ENCODE results near the gene STAT5A.

The STAT5A gene

DNA sequence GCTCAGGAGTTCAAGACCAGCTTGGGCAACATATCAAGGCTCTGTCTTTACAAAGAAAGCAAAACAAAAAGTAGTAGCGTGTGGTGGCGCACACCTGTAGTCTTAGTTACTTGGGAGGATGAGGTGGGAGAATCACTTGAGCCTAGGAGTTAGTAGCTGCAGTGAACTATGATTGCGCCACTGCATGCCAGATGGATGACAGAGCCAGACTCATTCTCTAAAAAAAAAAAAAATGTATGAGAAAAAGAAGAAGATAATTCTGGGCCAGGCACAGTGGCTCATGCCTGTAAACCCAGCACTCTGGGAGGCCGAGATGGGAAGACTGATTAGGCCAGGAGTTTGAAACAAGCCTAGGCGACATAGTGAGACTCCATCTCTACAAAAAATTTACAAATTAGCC, 40.6 kb upstream of the STAT5A start:
- H3K4me3 ChIP-seq (ENCODE audit: low read depth, low read length) = no peak overlapping the region
- no peak for DNase-seq (ENCODE audit: low read depth)
- TF ChIP-seq, protein P1, sequence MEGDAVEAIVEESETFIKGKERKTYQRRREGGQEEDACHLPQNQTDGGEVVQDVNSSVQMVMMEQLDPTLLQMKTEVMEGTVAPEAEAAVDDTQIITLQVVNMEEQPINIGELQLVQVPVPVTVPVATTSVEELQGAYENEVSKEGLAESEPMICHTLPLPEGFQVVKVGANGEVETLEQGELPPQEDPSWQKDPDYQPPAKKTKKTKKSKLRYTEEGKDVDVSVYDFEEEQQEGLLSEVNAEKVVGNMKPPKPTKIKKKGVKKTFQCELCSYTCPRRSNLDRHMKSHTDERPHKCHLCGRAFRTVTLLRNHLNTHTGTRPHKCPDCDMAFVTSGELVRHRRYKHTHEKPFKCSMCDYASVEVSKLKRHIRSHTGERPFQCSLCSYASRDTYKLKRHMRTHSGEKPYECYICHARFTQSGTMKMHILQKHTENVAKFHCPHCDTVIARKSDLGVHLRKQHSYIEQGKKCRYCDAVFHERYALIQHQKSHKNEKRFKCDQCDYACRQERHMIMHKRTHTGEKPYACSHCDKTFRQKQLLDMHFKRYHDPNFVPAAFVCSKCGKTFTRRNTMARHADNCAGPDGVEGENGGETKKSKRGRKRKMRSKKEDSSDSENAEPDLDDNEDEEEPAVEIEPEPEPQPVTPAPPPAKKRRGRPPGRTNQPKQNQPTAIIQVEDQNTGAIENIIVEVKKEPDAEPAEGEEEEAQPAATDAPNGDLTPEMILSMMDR (IDR thresholded peaks at IDR 0.05; ENCODE audit: low read depth, low read length, missing control alignments) = no peak

- TF ChIP-seq, protein P1 (IDR thresholded peaks at IDR 0.05; ENCODE audit: low read depth, low read length, missing control alignments) = no peak
- DNase-seq (ENCODE audit: low read depth) = peak; percentile 75
- peak overlapping the region; percentile 46 for H3K4me3 ChIP-seq (ENCODE audit: low read depth, low read length)
Measured at GRCh38 chr17:42248351-42249179, 39.7 kb upstream of the STAT5A start.

DNA sequence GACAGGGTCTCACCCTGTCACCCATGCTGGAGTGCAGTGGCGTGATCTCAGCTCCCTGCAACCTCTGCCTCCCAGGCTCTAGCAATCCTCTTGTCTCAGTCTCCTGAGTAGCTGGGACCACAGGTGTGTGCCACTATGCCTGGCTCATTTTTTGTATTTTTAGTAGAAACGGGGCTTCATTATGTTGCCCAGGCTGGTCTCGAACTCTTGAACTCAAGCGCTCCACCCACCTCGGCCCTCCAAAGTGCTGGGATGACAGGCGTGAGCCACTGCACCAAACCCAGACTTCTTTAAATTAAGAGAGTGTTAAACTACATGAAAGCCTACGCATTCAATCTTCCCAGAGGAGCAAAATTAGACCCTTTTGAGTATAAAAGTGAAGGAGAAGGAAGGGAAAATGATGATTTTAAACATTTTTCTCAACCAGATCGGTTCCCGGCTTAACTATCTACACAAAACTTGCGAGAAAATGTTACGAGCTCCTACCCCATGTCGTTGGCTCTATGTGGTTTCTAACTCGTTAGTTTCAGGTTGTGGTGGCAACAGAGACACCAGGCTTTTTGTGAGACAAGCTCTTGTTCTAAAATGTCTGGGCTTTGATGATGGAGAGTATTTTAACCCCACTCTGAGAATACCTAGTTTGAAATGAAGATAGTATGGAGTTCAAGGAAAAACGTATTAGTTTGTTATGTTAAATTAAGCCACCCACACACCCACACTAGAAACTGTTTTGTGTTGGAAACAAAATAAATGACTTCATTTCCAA, 38.4 kb upstream of the STAT5A start:
- TF ChIP-seq, protein P1 (IDR thresholded peaks at IDR 0.05; ENCODE audit: low read depth, low read length, missing control alignments) = no peak
- peak; percentile 21 for DNase-seq (ENCODE audit: low read depth)
- no peak overlapping the region for H3K4me3 ChIP-seq (ENCODE audit: low read depth, low read length)

GRCh38 chr17:42251115-42251514, 37.2 kb upstream of the STAT5A start:
- no peak overlapping the region for H3K4me3 ChIP-seq (ENCODE audit: low read depth, low read length)
- no peak for DNase-seq (ENCODE audit: low read depth)
- TF ChIP-seq, protein P1 (IDR thresholded peaks at IDR 0.05; ENCODE audit: low read depth, low read length, missing control alignments) = peak; percentile 7

DNA sequence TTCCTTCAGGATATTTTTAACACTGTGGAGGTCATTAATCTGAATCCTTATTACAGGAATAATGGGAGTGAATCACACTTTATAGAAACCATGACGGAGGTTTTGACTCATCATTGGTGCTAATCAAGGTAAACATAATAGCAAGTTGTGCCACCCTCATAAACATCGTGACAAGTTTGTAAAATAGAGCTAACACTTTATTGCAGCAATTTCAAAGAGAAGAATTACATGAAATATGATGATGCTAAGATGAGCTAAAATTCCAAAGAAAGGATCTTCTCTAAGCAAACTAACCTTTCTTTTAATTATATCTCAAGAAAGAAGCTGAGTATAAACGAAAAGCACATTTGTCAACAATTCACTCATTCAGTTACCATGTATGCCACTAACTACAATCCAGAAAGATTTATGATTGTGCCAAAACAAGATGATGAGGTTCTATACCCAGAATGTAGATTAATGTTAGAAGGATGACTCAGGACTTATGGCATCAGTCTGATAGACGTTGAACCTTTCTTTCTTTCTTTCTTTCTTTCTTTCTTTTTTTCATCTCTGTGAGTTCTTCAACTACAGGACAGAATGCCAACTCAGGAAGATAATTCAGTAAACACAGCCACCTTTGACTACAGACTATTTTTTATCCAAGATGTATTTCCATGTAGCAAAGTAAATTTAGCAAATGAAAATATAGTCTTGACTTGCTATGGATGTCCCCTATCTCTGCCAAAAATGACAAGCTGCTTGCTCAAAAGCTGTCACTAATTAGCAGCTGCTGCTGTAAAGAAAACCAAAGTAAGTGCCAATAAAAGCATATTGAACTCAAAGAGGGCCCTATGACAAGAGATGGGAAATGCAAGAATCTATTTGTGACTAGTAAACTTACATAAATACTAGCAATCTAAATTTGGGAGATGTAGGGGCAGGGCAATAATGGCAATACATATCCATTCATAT, 35.4 kb upstream of the STAT5A start:
- TF ChIP-seq, protein P1 (IDR thresholded peaks at IDR 0.05; ENCODE audit: low read depth, low read length, missing control alignments) = no peak
- H3K4me3 ChIP-seq (ENCODE audit: low read depth, low read length) = no peak overlapping the region
- DNase-seq (ENCODE audit: low read depth) = no peak

GRCh38 chr17:42253578-42253977, 34.7 kb upstream of the STAT5A start:
- DNase-seq (ENCODE audit: low read depth) = no peak
- TF ChIP-seq, protein P1 (IDR thresholded peaks at IDR 0.05; ENCODE audit: low read depth, low read length, missing control alignments) = no peak
- no peak overlapping the region for H3K4me3 ChIP-seq (ENCODE audit: low read depth, low read length)
